NK-92 treated with Interleukin-12 subunit alpha and Interleukin-12 subunit beta, amount 100 ng/mL, for 24 hours (cell line): ENCODE results near the gene MRPS30.
A peak's percentile ranks its signal among the peaks of the same experiment; 100 is the strongest.
"Not testable (repeated sequence)": the region's sequence is repeated elsewhere in the genome, so short reads cannot be mapped to it uniquely, and the experiment has no call there.

Experiments
- DNase-seq: peaks from one replicate; lab custom pipeline; 2025; lab: John Stamatoyannopoulos, UW

The MRPS30 gene

GRCh38 chr5:44821164-44821563 is 12.4 kb downstream of the MRPS30 start:
- DNase-seq = no peak

GRCh38 chr5:44824662-44825061 is 15.9 kb downstream of the MRPS30 start:
- not testable (repeated sequence) for DNase-seq

- no peak for DNase-seq
These were observed 18.9 kb downstream of the MRPS30 start for GRCh38 chr5:44827681-44828080.

GRCh38 chr5:44828719-44829118 is 20.0 kb downstream of the MRPS30 start:
- DNase-seq = no peak

GRCh38 chr5:44830951-44831350 is 22.2 kb downstream of the MRPS30 start:
- DNase-seq = no peak

- DNase-seq = no peak
These were observed 24.5 kb downstream of the MRPS30 start for GRCh38 chr5:44833249-44833648.

GRCh38 chr5:44835693-44836092 is 26.9 kb downstream of the MRPS30 start:
- peak; percentile 1 for DNase-seq

GRCh38 chr5:44839018-44839681 is 30.4 kb downstream of the MRPS30 start:
- DNase-seq = no peak

GRCh38 chr5:44842496-44843282 is 33.9 kb downstream of the MRPS30 start:
- DNase-seq = no peak

- DNase-seq = no peak
These were observed 36.0 kb downstream of the MRPS30 start for GRCh38 chr5:44844744-44845143.

- DNase-seq = no peak
These were observed 37.0 kb downstream of the MRPS30 start for GRCh38 chr5:44845777-44846176.

GRCh38 chr5:44847206-44847852 is 38.6 kb downstream of the MRPS30 start:
- DNase-seq = no peak

- DNase-seq = no peak
These were observed 51.5 kb downstream of the MRPS30 start for GRCh38 chr5:44860267-44860666.

- no peak for DNase-seq
These were observed 54.1 kb downstream of the MRPS30 start for GRCh38 chr5:44862808-44863207.
